ENCODE data around the gene HSPA8. TPM values are rescaled to one million over a fixed set of nuclear protein-coding genes. Genes with fewer than 3 reads are reported as not detected.

Gene HSPA8
- total RNA-seq, 3 donors from 2014 or later, result 691 to 851 (median 698) TPM

DNA sequence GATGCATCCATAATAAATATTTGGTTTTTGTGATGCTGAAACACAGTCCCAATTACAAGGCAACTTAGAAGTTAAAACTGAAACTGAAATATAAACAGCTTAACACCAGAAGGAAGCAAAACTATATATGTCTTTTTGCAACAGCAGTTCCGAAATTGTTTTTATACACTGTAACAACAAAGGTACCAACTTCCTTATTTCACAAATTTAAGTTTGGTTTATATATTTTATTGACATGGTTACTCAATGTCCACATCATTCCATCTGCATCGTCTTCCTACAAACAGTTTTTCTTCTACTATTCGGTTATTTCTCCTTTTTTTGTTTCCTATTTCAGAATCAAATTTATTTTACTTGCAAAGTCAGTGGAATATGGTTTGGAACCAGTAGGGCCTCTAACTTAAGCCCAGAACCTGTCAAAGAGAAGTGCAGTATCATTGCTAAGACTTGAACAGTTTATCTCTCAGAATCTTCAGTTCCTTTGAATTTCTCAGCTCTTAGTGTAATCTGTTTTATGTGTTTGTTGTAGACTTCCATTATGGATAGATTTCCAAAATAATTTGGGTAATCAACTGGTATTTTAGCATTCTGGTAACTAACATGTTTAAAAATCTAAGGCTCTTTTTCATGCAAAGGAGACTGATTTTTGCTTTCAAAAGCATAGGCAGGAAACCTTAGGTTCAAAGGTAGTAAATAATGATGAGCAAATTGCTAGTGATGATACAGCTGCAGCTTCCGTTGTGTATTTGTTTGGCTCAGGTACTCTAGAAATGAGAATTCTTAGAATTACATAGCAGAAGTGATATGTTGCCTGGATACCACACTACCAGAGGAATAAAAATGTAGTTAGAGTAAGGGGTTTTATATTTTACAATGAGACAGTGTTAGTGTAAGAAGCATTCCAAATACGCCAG lies 8.2 kb upstream of the HSPA8 start:
- Histone ChIP-seq H3K9me3 (no peaks in the 10 kb centered on the region), H3K4me3 (peak overlapping the region in 1 of 3 donors; percentile 29), H3K27ac (peak overlapping the region in 1 of 2 donors; percentile 24), H3K36me3 (no peaks in the 10 kb centered on the region), H3K27me3 (no peaks in the 10 kb centered on the region), H3K4me1 (no peaks in the 10 kb centered on the region)
- no peak for DNase-seq (ENCODE audit: low spot score in 2 of 2)
- no peak for TF ChIP-seq POLR2A (IDR thresholded peaks at IDR 0.05)
- TF ChIP-seq, protein P1, sequence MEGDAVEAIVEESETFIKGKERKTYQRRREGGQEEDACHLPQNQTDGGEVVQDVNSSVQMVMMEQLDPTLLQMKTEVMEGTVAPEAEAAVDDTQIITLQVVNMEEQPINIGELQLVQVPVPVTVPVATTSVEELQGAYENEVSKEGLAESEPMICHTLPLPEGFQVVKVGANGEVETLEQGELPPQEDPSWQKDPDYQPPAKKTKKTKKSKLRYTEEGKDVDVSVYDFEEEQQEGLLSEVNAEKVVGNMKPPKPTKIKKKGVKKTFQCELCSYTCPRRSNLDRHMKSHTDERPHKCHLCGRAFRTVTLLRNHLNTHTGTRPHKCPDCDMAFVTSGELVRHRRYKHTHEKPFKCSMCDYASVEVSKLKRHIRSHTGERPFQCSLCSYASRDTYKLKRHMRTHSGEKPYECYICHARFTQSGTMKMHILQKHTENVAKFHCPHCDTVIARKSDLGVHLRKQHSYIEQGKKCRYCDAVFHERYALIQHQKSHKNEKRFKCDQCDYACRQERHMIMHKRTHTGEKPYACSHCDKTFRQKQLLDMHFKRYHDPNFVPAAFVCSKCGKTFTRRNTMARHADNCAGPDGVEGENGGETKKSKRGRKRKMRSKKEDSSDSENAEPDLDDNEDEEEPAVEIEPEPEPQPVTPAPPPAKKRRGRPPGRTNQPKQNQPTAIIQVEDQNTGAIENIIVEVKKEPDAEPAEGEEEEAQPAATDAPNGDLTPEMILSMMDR (IDR thresholded peaks at IDR 0.05), result no peak
- no peak for TF ChIP-seq POLR2AphosphoS5 (IDR thresholded peaks at IDR 0.05)
- intact Hi-C loops (cut with DNase I; ENCODE audit: low total_unique reads), result no loop called here

DNA sequence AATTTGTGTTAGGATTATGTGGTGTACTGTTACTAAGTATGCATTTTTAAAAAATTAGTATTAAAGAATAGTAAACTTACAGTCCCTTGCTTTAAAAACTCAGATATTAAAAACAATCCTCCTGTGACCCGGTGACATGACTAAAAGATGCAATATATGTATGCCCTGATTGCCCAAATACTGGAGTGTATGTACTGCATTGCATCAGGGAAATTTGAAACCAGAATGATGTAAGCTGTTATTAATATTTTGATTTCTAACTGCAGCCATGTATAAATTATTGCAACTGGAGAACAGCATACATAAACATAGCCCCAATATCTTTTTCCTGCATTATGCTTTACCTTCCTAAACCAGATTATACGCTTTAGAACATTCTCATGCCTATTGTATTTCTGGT lies 3.7 kb upstream of the HSPA8 start:
- Histone ChIP-seq H3K4me3 (no peak overlapping the region), H3K27ac (no peak overlapping the region), H3K4me1 (no peaks in the 10 kb centered on the region), H3K27me3 (no peaks in the 10 kb centered on the region), H3K36me3 (no peaks in the 10 kb centered on the region), H3K9me3 (no peaks in the 10 kb centered on the region)
- intact Hi-C loops (cut with DNase I; ENCODE audit: low total_unique reads), result no loop called here
- DNase-seq (ENCODE audit: low spot score in 2 of 2), result no peak
- TF ChIP-seq POLR2AphosphoS5 (IDR thresholded peaks at IDR 0.05) (no peak), POLR2A (IDR thresholded peaks at IDR 0.05) (no peak)
- TF ChIP-seq, protein P1 (IDR thresholded peaks at IDR 0.05), result no peak

DNA sequence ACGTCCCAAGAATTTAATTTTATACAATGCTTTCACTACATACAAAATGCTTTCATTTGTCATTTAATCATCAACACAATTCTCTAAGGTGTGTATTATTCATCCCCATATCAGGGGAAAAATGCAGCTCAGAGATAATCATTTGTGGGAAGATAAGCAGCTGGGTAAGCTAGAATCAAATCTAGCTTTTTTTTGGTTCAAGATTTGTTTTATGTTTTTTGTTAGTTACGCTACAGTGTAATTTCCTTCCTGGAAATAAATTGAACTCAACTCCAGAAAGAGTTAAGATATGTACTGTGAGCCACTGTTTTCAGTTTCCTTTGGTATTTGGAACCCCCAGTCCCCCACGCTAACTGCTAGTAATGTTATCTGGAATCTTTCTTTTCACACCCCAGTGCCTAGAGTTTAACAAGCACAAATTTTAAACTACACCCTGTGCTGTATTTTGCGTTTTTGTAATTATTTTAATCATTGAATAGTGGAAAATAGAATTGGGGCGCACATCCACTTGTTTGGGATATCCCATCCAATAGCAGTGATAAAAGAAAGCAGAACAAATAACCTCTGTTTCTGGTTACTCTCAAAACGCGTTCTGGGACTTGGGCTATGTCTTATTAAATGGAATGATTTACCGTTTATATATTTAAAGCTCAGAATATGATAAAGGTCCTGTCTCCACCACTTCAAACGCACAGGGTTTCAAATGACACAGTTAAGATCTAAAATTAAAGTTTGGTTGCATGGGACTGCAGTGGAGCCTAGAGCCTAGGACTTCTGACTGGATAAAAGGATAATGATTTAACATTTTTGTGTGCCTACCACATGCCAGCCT lies 2.1 kb upstream of the HSPA8 start:
- no peak for DNase-seq (ENCODE audit: low spot score in 2 of 2)
- intact Hi-C loops (cut with DNase I; ENCODE audit: low total_unique reads), result no loop called here
- Histone ChIP-seq H3K9me3 (no peaks in the 10 kb centered on the region), H3K4me1 (peaks cover 3 to 5% of the 10 kb centered on the region in 2 donors), H3K27ac (peak overlapping the region; percentile 100), H3K4me3 (peak overlapping the region in 2 of 3 donors; percentile 81 to 97), H3K36me3 (no peaks in the 10 kb centered on the region), H3K27me3 (no peaks in the 10 kb centered on the region)
- TF ChIP-seq POLR2AphosphoS5 (IDR thresholded peaks at IDR 0.05), result no peak
- TF ChIP-seq POLR2A (IDR thresholded peaks at IDR 0.05), result no peak
- TF ChIP-seq, protein P1 (IDR thresholded peaks at IDR 0.05), result no peak

DNA sequence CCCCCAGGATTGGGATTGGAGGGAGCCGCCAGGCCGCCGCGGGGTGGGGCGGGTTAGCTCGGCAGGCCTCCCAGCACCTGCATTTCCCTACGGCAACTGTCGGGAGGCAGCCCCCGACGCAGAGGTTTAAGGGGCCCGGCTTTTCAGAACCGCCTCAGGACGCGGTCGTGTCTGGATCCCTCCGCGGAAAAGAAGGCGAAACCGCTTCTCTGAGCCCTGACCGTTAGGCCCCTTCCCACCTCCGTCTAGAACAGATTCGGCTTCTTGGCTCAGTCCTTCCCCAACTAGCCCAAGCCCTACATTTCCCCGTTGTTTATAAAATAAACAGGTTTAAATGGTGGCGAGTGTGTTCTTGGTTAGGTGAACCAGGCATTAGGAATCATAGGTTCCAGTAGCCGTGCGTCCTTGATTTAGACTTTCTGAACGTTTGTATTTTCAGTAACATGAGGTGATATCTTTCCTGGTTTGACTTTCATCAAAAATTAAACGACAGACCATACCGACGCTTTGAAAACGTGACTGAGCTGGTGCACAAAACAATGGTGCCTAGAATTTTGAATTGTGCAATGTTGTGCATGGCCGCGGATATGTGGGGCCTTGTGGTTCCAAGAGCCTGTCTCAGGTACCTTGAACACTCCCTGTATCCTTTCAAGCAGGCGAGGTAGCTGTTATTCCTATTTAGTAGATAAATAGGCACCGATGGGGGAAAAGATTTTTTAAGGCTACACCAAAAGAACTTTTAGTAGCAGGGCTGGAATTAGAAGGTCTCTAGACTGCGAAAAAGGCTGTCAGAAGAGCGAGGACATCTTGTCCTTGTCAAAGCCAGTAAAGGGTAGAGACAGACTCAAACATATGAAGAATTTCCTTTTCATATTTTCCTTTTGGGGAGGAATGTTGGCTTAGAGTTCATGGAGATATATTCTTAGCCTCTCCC lies 1.2 kb upstream of the HSPA8 start:
- no peaks in the 10 kb centered on the region for H3K36me3 ChIP-seq
- peaks cover 9 to 10% of the 10 kb centered on the region in 2 donors for H3K4me1 ChIP-seq
- no peaks in the 10 kb centered on the region for H3K9me3 ChIP-seq
- TF ChIP-seq, protein P1 (IDR thresholded peaks at IDR 0.05), result peak in 1 of 3 donors; percentile 6
- no peak for TF ChIP-seq POLR2A (IDR thresholded peaks at IDR 0.05)
- TF ChIP-seq POLR2AphosphoS5 (IDR thresholded peaks at IDR 0.05), result peak in 1 of 3 donors; percentile 42
- no peaks in the 10 kb centered on the region for H3K27me3 ChIP-seq
- DNase-seq (ENCODE audit: low spot score in 2 of 2), result peak in 1 of 2 donors; percentile 51
- H3K27ac ChIP-seq, result peak overlapping the region; percentile 100
- peak overlapping the region; percentile 81 to 97 (median 86) for H3K4me3 ChIP-seq
- intact Hi-C loops (cut with DNase I; ENCODE audit: low total_unique reads), result no loop called here

Data from breast epithelium (tissue), 4 donors.